GM12878 (cell line): Measurements from ENCODE around the gene MGME1. TPM values are rescaled to one million over a fixed set of nuclear protein-coding genes. Genes with fewer than 3 reads are reported as not detected.

ENCODE experiments used
- ATAC-seq: fragments of 200-7000 bp; cut with Tn5 transposase; 3 replicates; pipeline ENCODE4 v1.9.1; 2020; ENCODE audit warnings: mild to moderate bottlenecking, moderate library complexity
- BruUV-seq: library from RNA; stranded (reverse); fragments of 400-500 nt; replicated peaks from 2 replicates; lab custom pipeline; 2021; lab: Mats Ljungman, UMichigan
- CTCF ChIA-PET: fragments of 300-600 bp; sonication (Branson Sonifier 250); formaldehyde crosslinking; extraction: SDS; loops from one replicate; lab custom pipeline; 2021; ENCODE audit warnings: inconsistent platforms; lab: Yijun Ruan, JAX
- POLR2A ChIA-PET: fragments of 350-600 bp; formaldehyde crosslinking; extraction: SDS; loops from one replicate; lab custom pipeline; 2021; ENCODE audit warnings: inconsistent platforms; lab: Charles Lee
- RAD21 ChIA-PET: fragments of 300-600 bp; sonication (Branson Sonifier 250); formaldehyde crosslinking; loops from one replicate; lab custom pipeline; 2023; ENCODE audit warnings: antibody characterized with exemption; ENCODE audit not compliant: unreplicated experiment; lab: Charles Lee
- SMC1A ChIA-PET: fragments of 300-600 bp; sonication (Branson Sonifier 250); formaldehyde crosslinking; loops from one replicate; lab custom pipeline; 2023; ENCODE audit not compliant: unreplicated experiment, uncharacterized antibody; lab: Charles Lee
- DNase-seq: peaks from one replicate; pipeline ENCODE4 v3.0.0-alpha.2; 2011; ENCODE audit warnings: low read depth, low spot score
- FAIRE-seq: peaks from 3 replicates; lab custom pipeline; 2011; peaks lifted over from hg19 to GRCh38; lab: Jason Lieb, UNC
- H2AFZ ChIP-seq: 2 replicates; pipeline ENCODE4 v1.6.0; 2011; ENCODE audit warnings: low read depth, low read length, control low read depth; ENCODE audit not compliant: control insufficient read depth
- H3K27ac ChIP-seq: 2 replicates; pipeline ENCODE4 v1.5.1; 2011; ENCODE audit warnings: control low read depth; ENCODE audit not compliant: control insufficient read depth, insufficient read depth
- H3K27me3 ChIP-seq, 2 experiments: replicated peaks in 1 of 2; 2 replicates each; pipeline versions ENCODE4 v1.6.0 to v1.6.1; 2011; ENCODE audit warnings: low read length in 1 of 2; ENCODE audit not compliant: control insufficient read depth in 2 of 2, insufficient read depth in 2 of 2
- H3K36me3 ChIP-seq, 2 experiments: 2 replicates each; pipeline ENCODE4 v1.5.1; 2011; ENCODE audit warnings: low read length in 1 of 2; ENCODE audit not compliant: control insufficient read depth in 2 of 2, insufficient read depth in 2 of 2
- H3K4me1 ChIP-seq: 2 replicates; pipeline ENCODE4 v1.6.1; 2011; ENCODE audit warnings: mild to moderate bottlenecking, low read length, moderate library complexity, mixed read lengths; ENCODE audit not compliant: control insufficient read depth, insufficient read depth
- H3K4me2 ChIP-seq: 2 replicates; pipeline ENCODE4 v1.6.0; 2011; ENCODE audit warnings: control low read depth; ENCODE audit not compliant: control insufficient read depth, insufficient read depth
- H3K4me3 ChIP-seq: fragments of 200-600 bp; sonication (generic); 2 replicates; pipeline ENCODE4 v1.5.1; 2016
- H3K79me2 ChIP-seq: 2 replicates; pipeline ENCODE4 v1.6.0; 2011; ENCODE audit warnings: low read length; ENCODE audit not compliant: control insufficient read depth, insufficient read depth
- H3K9ac ChIP-seq: 2 replicates; pipeline ENCODE4 v1.8.0; 2011; ENCODE audit warnings: low read length, control low read depth, mixed read lengths; ENCODE audit not compliant: control insufficient read depth, insufficient read depth
- H3K9me3 ChIP-seq: replicated peaks from 3 replicates; pipeline ENCODE4 v1.5.1; 2011; ENCODE audit warnings: mild to moderate bottlenecking, low read length; ENCODE audit not compliant: control insufficient read depth, insufficient read depth
- H4K20me1 ChIP-seq: 2 replicates; pipeline ENCODE4 v1.6.0; 2011; ENCODE audit not compliant: control insufficient read depth, insufficient read depth
- IKZF2 ChIP-seq, 2 experiments: fragments of 450-650 bp; IDR thresholded peaks; 2 replicates each; pipeline ENCODE4 v1.6.1; 2017; ENCODE audit warnings: mild to moderate bottlenecking in 2 of 2, moderate library complexity in 2 of 2
- RCOR1 ChIP-seq: conservative IDR thresholded peaks from 2 replicates; pipeline ENCODE4 v1.6.1; 2012; ENCODE audit warnings: low read depth, low read length, improper control_type of control experiment
- WGBS: methylation state at CpG from one replicate; pipeline ENCODE4 v1.1.6; 2016; ENCODE audit warnings: low lambda C conversion rate; ENCODE audit not compliant: insufficient replicate concordance, insufficient coverage; ENCODE audit errors: missing lambda C conversion rate; 5-methylcytosine and 5-hydroxymethylcytosine counted together
- in situ Hi-C: fragments of 300-500 bp; cut with MboI; formaldehyde crosslinking; loops from 9 replicates; pipeline ENCODE4 v1.14.3; 2018; ENCODE audit warnings: mixed read lengths
- intact Hi-C: fragments of 100-400 bp; cut with micrococcal nuclease; formaldehyde crosslinking; loops from one replicate; pipeline ENCODE4 v1.14.2; 2022; ENCODE audit not compliant: unreplicated experiment
- polyA plus RNA-seq, 11 experiments: library from polyadenylated mRNA; depleted of rRNA in 4 of 11; unstranded in 6 of 11; stranded (reverse) in 5 of 11; fragments of >200 nt; fragmentation: Nextera tagmentation in 4 of 11; fragmentation: Illumina TruSeq in 1 of 11; extraction: Ambion mirVana in 4 of 11; extraction: Trizol in 1 of 11; gene quantifications; 1 replicate in 1 of 11; 2 replicates in 10 of 11; pipeline versions ENCODE4 v1.2.1 to v1.2.3, GENCODE V29; 2011 to 2016; ENCODE audit warnings: inconsistent platforms in 2 of 11, missing spikeins in 2 of 11, low read depth in 1 of 11
- total RNA-seq, 4 experiments: library from RNA; depleted of rRNA in 3 of 4; stranded (reverse); fragments of >200 nt in 3 of 4; fragmentation: Illumina TruSeq in 1 of 4; extraction: Trizol in 1 of 4; gene quantifications; 2 replicates each; pipeline versions ENCODE4 v1.2.1 to v1.2.3, GENCODE V29; 2013 to 2021

Gene MGME1
- total and polyA plus RNA-seq, 10 of the 15 experiments (the other 5 are each of a cell fraction or from before 2014, with no cell fraction given), result 13.4 to 44.8 (median 30.6) TPM

GRCh38 chr20:17958373-17959256, 10.2 kb upstream of the MGME1 start:
- TF ChIP-seq IKZF2 (IDR thresholded peaks at IDR 0.05) (0 out of 4 replicates have a peak, but pooled peaks of 1 of the 2 experiments have one; percentile 4), RCOR1 (no peak)
- TF ChIP-seq, all 136 proteins: peak for 1
- Histone ChIP-seq H3K4me2 (peak overlapping the region; percentile 73), H3K4me3 (peak overlapping the region; percentile 86; the same call in 1 of the 2 replicates), H3K27me3 (no peaks in the 10 kb centered on the region), H3K27ac (peak overlapping the region; percentile 54), H3K9me3 (no peaks in the 10 kb centered on the region), H3K4me1 (peaks cover 48% of the 10 kb centered on the region), H4K20me1 (peaks cover 10% of the 10 kb centered on the region), H2AFZ (no peak overlapping the region), H3K9ac (peak overlapping the region; percentile 19; the same call in 1 of the 2 replicates), H3K36me3 (peaks cover 7 to 20% of the 10 kb centered on the region in 2 experiments), H3K79me2 (peaks cover 100% of the 10 kb centered on the region)
- BruUV-seq, result TSS peak; percentile 0
- ChIA-PET RAD21 (interaction anchor here (0.7 to 4.8 kb wide), 12 partner anchors 6 to 276 kb away, joined by 3 to 31 read pairs (median 4); partner anchors contain the start of genes MGME1 and SNX5), SMC1A (interaction anchor here (0.7 to 5.7 kb wide), 17 partner anchors 11 to 453 kb away, joined by 3 to 41 read pairs (median 5); partner anchors contain the start of genes MGME1, RRBP1, SNX5 and ZNF133), CTCF (interaction anchor here (0.7 to 8.9 kb wide), 23 partner anchors 10 to 453 kb away, joined by 3 to 88 read pairs (median 4); partner anchors contain the start of genes MGME1, RRBP1 and SNX5), POLR2A (interaction anchor here (0.5 to 4.8 kb wide), 7 partner anchors 8 to 78 kb away, joined by 3 to 74 read pairs (median 3); partner anchors contain the start of genes MGME1 and SNX5)
- WGBS, result 16% methylated on average over 5 of the region's 5 CpGs
- no peak for DNase-seq
- intact Hi-C loops, result loop anchor here (5.0 kb wide), 1 partner anchor 34 kb away; no protein-coding TSS in a partner anchor
- peak; percentile 2; the same call in 2 of the 3 replicates for ATAC-seq
- no peak for FAIRE-seq
- in situ Hi-C loops, result no loop called here
